Measurements from ENCODE around the gene TRABD2B.

The TRABD2B gene

DNA sequence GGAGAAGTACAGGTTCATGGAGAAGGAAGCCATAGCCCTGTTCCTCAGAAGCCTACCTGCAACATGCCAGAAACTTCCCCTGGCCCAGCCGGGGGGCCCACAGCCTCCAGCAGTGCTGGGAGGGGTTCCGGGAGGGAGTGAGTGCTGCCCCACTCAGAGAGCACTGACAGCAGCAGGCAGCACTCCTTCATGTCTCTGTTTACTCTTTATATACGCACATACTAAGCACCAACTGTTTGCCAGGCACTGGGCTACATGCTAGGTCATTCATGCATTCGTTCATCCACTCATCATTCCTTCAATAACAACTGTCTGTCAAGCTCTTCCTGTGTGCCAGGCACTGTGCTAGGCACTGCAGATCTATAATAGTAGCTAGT, 120.6 kb downstream of the TRABD2B start:
- Histone ChIP-seq H3K9me3 (ENCODE audit: control insufficient read depth, insufficient read depth, low read length) (no peaks in the 10 kb centered on the region), H3K4me1 (ENCODE audit: insufficient read depth, low read length) (peaks cover 2% of the 10 kb centered on the region; the same call in 1 of the 2 replicates), H3K9ac (ENCODE audit: low read depth, low read length) (no peak overlapping the region), H3K36me3 (ENCODE audit: insufficient read depth, low read length) (no peaks in the 10 kb centered on the region)

DNA sequence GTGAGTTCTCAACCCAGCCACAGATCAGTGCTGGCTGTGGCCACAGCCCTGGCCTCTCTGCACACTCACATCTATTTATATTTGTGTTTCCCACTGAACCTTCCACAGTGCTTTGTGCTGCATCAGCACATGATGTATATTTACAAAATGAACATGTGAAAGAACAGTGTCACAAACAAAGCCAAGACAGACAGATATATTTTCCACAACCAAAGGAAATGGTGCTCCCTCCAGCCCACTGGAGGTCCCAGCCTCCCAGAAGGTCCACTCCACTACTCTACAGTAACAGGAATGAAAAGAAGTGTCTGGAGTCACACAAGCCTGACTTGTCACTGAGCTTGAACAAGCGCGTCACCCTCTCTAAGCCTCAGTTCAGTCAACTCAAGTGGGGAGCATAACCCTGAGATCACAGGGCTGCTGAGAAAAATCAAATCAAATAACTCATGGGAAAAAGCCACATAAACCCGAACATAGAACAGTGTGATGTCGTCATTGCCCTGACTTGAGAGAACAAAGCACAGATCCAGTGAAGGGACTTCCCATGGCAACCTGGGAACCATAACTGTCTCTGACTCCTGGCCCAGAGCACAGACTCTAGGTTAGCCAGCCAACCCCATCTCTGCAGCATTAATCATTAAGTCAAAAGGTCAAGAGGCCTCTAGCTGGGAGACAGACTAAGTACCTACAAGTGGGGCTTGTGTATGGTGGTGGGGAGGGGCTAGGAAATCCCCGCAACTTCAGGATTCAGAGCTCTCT, 121.2 kb downstream of the TRABD2B start:
- Histone ChIP-seq H3K4me1 (ENCODE audit: insufficient read depth, low read length) (peaks cover 2% of the 10 kb centered on the region; the same call in 1 of the 2 replicates), H3K9ac (ENCODE audit: low read depth, low read length) (no peak overlapping the region)

GRCh38 chr1:47875036-47875435, 122.1 kb downstream of the TRABD2B start:
- Histone ChIP-seq H3K36me3 (ENCODE audit: insufficient read depth, low read length) (no peaks in the 10 kb centered on the region), H3K9me3 (ENCODE audit: control insufficient read depth, insufficient read depth, low read length) (no peaks in the 10 kb centered on the region), H3K9ac (ENCODE audit: low read depth, low read length) (no peak overlapping the region), H3K4me1 (ENCODE audit: insufficient read depth, low read length) (peaks cover 2% of the 10 kb centered on the region; the same call in 1 of the 2 replicates)

More for the DNA sequence above, 121.2 kb downstream of the TRABD2B start:
- H3K36me3 ChIP-seq (ENCODE audit: insufficient read depth, low read length), result no peaks in the 10 kb centered on the region
- no peaks in the 10 kb centered on the region for H3K9me3 ChIP-seq (ENCODE audit: control insufficient read depth, insufficient read depth, low read length)

GRCh38 chr1:47873337-47873736, 123.8 kb downstream of the TRABD2B start:
- no peaks in the 10 kb centered on the region; the same call in 1 of the 2 replicates for H3K9me3 ChIP-seq (ENCODE audit: control insufficient read depth, insufficient read depth, low read length)
- no peak overlapping the region for H3K9ac ChIP-seq (ENCODE audit: low read depth, low read length)
- peaks cover 2% of the 10 kb centered on the region; the same call in 1 of the 2 replicates for H3K4me1 ChIP-seq (ENCODE audit: insufficient read depth, low read length)
- H3K36me3 ChIP-seq (ENCODE audit: insufficient read depth, low read length), result no peaks in the 10 kb centered on the region

DNA sequence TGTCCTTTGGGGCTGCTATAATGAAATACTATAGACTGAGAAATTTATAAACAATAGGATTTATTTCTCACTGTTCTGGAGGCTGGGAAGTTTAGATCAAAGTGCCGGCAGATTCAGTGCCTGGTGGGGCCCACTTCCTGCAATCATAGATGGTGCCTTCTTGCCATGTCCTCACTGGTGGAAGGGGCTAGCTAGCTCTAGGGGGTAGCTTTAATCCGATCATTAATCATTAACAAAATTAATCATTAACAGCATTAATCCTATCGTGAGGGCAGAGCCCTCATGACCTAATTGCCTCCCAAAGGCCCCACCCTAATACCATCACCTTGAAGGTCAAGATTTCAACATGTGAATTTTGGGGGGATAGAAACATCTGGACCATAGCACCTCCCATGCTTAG, 124.3 kb downstream of the TRABD2B start:
- peaks cover 2% of the 10 kb centered on the region; the same call in 1 of the 2 replicates for H3K4me1 ChIP-seq (ENCODE audit: insufficient read depth, low read length)
- H3K9ac ChIP-seq (ENCODE audit: low read depth, low read length), result no peak overlapping the region
- no peaks in the 10 kb centered on the region for H3K36me3 ChIP-seq (ENCODE audit: insufficient read depth, low read length)
- H3K9me3 ChIP-seq (ENCODE audit: control insufficient read depth, insufficient read depth, low read length), result no peaks in the 10 kb centered on the region; the same call in 1 of the 2 replicates

- H3K4me1 ChIP-seq (ENCODE audit: insufficient read depth, low read length), result peaks cover 2% of the 10 kb centered on the region; the same call in 1 of the 2 replicates
- H3K9ac ChIP-seq (ENCODE audit: low read depth, low read length), result no peak overlapping the region
- H3K9me3 ChIP-seq (ENCODE audit: control insufficient read depth, insufficient read depth, low read length), result no peaks in the 10 kb centered on the region; the same call in 1 of the 2 replicates
- H3K36me3 ChIP-seq (ENCODE audit: insufficient read depth, low read length), result no peaks in the 10 kb centered on the region
These were observed 125.3 kb downstream of the TRABD2B start for GRCh38 chr1:47871799-47872353.

DNA sequence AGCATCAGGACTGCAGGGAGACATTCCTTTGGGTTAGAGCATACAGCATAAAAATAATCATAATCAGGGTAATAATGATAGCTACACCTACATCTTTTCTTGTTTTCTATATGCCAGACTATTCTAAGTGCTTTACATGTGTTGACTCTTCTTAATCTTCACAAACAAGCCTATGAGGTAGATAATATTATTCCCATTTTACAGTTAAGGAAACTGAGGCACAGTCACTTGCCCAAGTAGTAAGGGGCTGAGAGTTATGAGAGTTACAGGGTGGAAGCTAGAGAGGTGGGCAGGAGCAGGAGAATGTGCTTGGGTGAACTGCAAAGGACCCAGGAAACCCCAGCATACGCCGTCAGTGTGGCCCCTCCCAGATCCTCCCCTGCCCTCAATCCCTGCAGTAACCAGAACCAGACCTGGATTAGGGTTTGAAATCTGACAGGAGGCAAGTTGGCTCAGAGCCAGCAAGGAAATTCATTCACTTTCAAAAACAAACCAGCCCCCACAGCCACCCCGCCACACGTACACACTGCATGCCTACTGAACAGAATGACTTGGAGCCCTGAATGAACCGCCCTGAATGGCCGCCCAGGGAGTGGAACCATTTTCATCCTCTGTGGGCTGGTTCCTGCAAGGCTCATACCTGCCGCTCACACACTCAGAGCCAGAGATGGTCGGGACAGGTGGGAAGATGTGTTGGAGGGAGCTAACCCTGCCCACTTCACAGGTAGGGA, 126.1 kb downstream of the TRABD2B start:
- no peaks in the 10 kb centered on the region for H3K36me3 ChIP-seq (ENCODE audit: insufficient read depth, low read length)
- no peak overlapping the region for H3K9ac ChIP-seq (ENCODE audit: low read depth, low read length)
- H3K4me1 ChIP-seq (ENCODE audit: insufficient read depth, low read length), result no peaks in the 10 kb centered on the region
- no peaks in the 10 kb centered on the region; the same call in 1 of the 2 replicates for H3K9me3 ChIP-seq (ENCODE audit: control insufficient read depth, insufficient read depth, low read length)

- H3K4me1 ChIP-seq (ENCODE audit: insufficient read depth, low read length), result no peaks in the 10 kb centered on the region
- no peaks in the 10 kb centered on the region for H3K36me3 ChIP-seq (ENCODE audit: insufficient read depth, low read length)
- H3K9ac ChIP-seq (ENCODE audit: low read depth, low read length), result no peak overlapping the region
- H3K9me3 ChIP-seq (ENCODE audit: control insufficient read depth, insufficient read depth, low read length), result no peaks in the 10 kb centered on the region; the same call in 1 of the 2 replicates
These were observed 126.7 kb downstream of the TRABD2B start for GRCh38 chr1:47870480-47870879.

GRCh38 chr1:47868348-47868676, 128.9 kb downstream of the TRABD2B start:
- no peak overlapping the region for H3K9ac ChIP-seq (ENCODE audit: low read depth, low read length)
- H3K4me1 ChIP-seq (ENCODE audit: insufficient read depth, low read length), result no peaks in the 10 kb centered on the region
- no peaks in the 10 kb centered on the region; the same call in 1 of the 2 replicates for H3K9me3 ChIP-seq (ENCODE audit: control insufficient read depth, insufficient read depth, low read length)
- no peaks in the 10 kb centered on the region for H3K36me3 ChIP-seq (ENCODE audit: insufficient read depth, low read length)

DNA sequence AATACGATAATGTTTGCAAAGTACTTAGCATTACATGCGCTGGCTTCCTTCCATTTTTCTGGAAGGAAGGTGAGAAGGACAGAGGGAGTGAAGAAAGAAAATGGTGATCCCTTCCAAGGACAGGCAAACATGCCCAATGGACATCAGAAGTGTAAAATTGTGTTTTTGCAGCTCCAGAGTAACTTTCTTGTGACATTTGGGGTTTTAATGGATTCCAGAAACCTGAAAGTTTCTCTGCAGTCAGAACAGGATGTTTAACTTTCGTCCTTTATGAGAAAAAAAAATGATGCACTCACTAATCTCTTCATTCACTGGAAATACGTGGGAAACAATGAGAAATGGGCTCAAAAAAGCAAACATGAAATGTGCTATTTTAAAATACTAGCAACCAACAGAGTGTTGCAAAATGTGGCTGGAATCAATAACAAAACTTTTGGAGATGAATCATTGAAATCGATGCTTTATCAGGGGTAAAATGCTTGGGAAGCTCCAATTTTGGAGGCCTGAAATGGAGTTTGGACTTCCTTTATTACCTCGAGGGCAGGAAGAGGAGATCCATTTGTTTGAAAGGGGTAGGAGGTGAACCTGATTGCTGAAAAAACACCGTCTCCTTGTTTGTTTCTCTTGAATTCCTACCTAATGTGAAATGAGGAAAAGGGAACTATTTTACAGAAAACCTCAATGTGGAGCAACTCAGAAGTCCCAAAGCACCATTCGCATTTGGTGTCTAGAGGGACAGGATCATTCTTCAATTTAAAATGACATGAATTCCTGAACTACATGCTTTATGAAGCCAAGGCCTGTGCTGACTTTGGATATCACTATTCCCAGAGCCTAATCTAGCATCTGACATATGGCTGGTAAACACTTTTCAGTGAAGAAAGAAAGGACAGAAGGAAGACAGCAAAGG, 129.5 kb downstream of the TRABD2B start:
- Histone ChIP-seq H3K36me3 (ENCODE audit: insufficient read depth, low read length) (no peaks in the 10 kb centered on the region), H3K9ac (ENCODE audit: low read depth, low read length) (no peak overlapping the region), H3K4me1 (ENCODE audit: insufficient read depth, low read length) (no peaks in the 10 kb centered on the region), H3K9me3 (ENCODE audit: control insufficient read depth, insufficient read depth, low read length) (no peaks in the 10 kb centered on the region; the same call in 1 of the 2 replicates)

DNA sequence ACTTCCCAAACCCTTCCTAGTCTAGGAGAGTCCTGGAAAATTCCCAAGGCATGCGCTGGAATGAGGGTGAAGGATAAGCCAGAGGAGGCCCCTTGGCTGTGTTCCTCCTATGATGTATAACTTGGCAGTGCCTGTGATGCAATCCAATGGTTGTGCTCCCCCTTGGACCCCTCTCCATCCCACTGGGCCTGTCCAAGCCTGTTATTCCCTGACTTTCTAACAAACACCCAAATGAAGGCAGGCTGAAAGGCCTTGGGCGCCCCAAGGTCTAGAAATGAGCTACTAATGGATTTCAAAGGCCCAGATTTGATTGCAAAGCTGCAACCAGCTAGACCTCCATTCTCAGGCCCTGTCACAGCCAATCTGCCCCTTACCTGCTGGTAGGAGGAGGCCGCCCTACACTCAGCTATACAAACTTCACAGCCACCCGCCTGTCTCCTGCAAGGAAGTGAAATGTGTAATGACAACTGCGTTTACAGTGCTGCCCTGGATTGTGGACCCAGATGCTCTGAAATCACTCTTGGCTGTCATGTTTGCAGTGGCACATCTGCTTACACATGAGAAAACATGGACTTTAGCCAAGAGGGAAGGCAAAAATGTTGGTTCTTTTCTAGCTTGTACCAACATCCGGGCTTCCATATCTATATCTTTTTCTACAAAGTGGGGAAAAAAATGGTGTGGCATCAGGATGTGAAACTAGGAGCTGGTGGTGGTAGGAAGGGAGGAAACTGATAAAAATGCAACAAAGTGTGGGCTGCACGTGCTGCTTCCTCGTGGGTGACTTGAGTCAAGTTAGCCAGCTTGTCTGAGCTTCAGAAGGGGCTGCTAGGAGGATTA, 130.4 kb downstream of the TRABD2B start:
- no peak overlapping the region for H3K9ac ChIP-seq (ENCODE audit: low read depth, low read length)
- H3K9me3 ChIP-seq (ENCODE audit: control insufficient read depth, insufficient read depth, low read length), result no peaks in the 10 kb centered on the region; the same call in 1 of the 2 replicates
- H3K4me1 ChIP-seq (ENCODE audit: insufficient read depth, low read length), result no peaks in the 10 kb centered on the region
- no peaks in the 10 kb centered on the region for H3K36me3 ChIP-seq (ENCODE audit: insufficient read depth, low read length)

GRCh38 chr1:47865881-47866535, 131.2 kb downstream of the TRABD2B start:
- Histone ChIP-seq H3K9me3 (ENCODE audit: control insufficient read depth, insufficient read depth, low read length) (no peaks in the 10 kb centered on the region; the same call in 1 of the 2 replicates), H3K36me3 (ENCODE audit: insufficient read depth, low read length) (no peaks in the 10 kb centered on the region), H3K9ac (ENCODE audit: low read depth, low read length) (no peak overlapping the region), H3K4me1 (ENCODE audit: insufficient read depth, low read length) (no peaks in the 10 kb centered on the region)
